SKM-1 (cell line): ENCODE results near the gene EFCAB6.

Experiments used
- DNase-seq: peaks from one replicate; lab custom pipeline; 2025; ENCODE audit not compliant: unreplicated experiment; lab: John Stamatoyannopoulos, UW

EFCAB6 gene

GRCh38 chr22:43847376-43848289 lies 35.5 kb upstream of the EFCAB6 start:
- DNase-seq = no peak

- no peak for DNase-seq
Measured at GRCh38 chr22:43846966-43847365, 34.9 kb upstream of the EFCAB6 start.

- DNase-seq = no peak
Measured at GRCh38 chr22:43845981-43846380, 33.9 kb upstream of the EFCAB6 start.

GRCh38 chr22:43844560-43845545 lies 32.7 kb upstream of the EFCAB6 start:
- no peak for DNase-seq

- DNase-seq = no peak
Measured at GRCh38 chr22:43843783-43844530, 31.9 kb upstream of the EFCAB6 start.

GRCh38 chr22:43841742-43842141 lies 29.6 kb upstream of the EFCAB6 start:
- DNase-seq = no peak

- DNase-seq = no peak
Measured at GRCh38 chr22:43840851-43841250, 28.7 kb upstream of the EFCAB6 start.

- DNase-seq = no peak
Measured at GRCh38 chr22:43840431-43840830, 28.3 kb upstream of the EFCAB6 start.

GRCh38 chr22:43839781-43840180 lies 27.7 kb upstream of the EFCAB6 start:
- DNase-seq = no peak

- DNase-seq = no peak
Measured at GRCh38 chr22:43838571-43839307, 26.6 kb upstream of the EFCAB6 start.

- DNase-seq = no peak
Measured at GRCh38 chr22:43838161-43838560, 26.1 kb upstream of the EFCAB6 start.

GRCh38 chr22:43837666-43838065 lies 25.6 kb upstream of the EFCAB6 start:
- DNase-seq = no peak

GRCh38 chr22:43835736-43836135 lies 23.6 kb upstream of the EFCAB6 start:
- no peak for DNase-seq

GRCh38 chr22:43835166-43835565 lies 23.1 kb upstream of the EFCAB6 start:
- no peak for DNase-seq

GRCh38 chr22:43833286-43834240 lies 21.5 kb upstream of the EFCAB6 start:
- DNase-seq = no peak

GRCh38 chr22:43832393-43833265 lies 20.5 kb upstream of the EFCAB6 start:
- no peak for DNase-seq

- no peak for DNase-seq
Measured at GRCh38 chr22:43831561-43832392, 19.7 kb upstream of the EFCAB6 start.
